Neural cell (in vitro differentiated cells): Measurements from ENCODE around the gene NKX1-2. TPM values are rescaled to one million over a fixed set of nuclear protein-coding genes. Genes with fewer than 3 reads are reported as not detected.

Source experiments
- H2AFZ ChIP-seq: fragments of 200-600, 300-800 bp; sonication (generic), shearing (Covaris generic); 2 replicates; pipeline ENCODE4 v1.6.0; 2014; ENCODE audit warnings: low read depth, mild to moderate bottlenecking, antibody characterized with exemption, low read length, moderate library complexity
- H3F3A ChIP-seq: fragments of 200-600 bp; shearing (Covaris generic); 2 replicates; pipeline ENCODE4 v1.6.1; 2016; ENCODE audit warnings: mild to moderate bottlenecking, moderate library complexity, mixed read lengths, antibody characterized with exemption, low read length; ENCODE audit not compliant: insufficient read depth, poor library complexity, severe bottlenecking
- H3K27ac ChIP-seq: fragments of 200-600, 300-800 bp; sonication (generic), shearing (Covaris generic); 2 replicates; pipeline ENCODE4 v1.5.1; 2014; ENCODE audit warnings: mild to moderate bottlenecking, low read length, moderate library complexity
- H3K27me3 ChIP-seq: fragments of 300-800, 200-600 bp; sonication (generic), shearing (Covaris generic); 2 replicates; pipeline ENCODE4 v1.6.0; 2014; ENCODE audit warnings: mild to moderate bottlenecking, low read depth, low read length, moderate library complexity; ENCODE audit not compliant: insufficient read depth
- H3K36me3 ChIP-seq: fragments of 300-800, 200-600 bp; sonication (generic), shearing (Covaris generic); 2 replicates; pipeline ENCODE4 v1.5.1; 2014; ENCODE audit warnings: mild to moderate bottlenecking, antibody characterized with exemption, low read length, moderate library complexity; ENCODE audit not compliant: insufficient read depth
- H3K4me2 ChIP-seq: fragments of 300-800, 200-600 bp; sonication (generic), shearing (Covaris generic); 2 replicates; pipeline ENCODE4 v1.6.0; 2014; ENCODE audit warnings: mild to moderate bottlenecking, low read length
- H3K4me3 ChIP-seq: fragments of 300-800, 200-600 bp; sonication (generic), shearing (Covaris generic); 2 replicates; pipeline ENCODE4 v1.5.1; 2014; ENCODE audit warnings: mild to moderate bottlenecking, low read length, moderate library complexity
- H3K79me2 ChIP-seq: fragments of 200-600 bp; shearing (Covaris generic); replicated peaks from 2 replicates; pipeline ENCODE4 v1.6.0; 2014; ENCODE audit warnings: mild to moderate bottlenecking, low read length, moderate library complexity; ENCODE audit not compliant: insufficient read depth
- H3K9ac ChIP-seq: fragments of 300-800, 200-600 bp; sonication (generic), shearing (Covaris generic); 2 replicates; pipeline ENCODE4 v1.6.1; 2016; ENCODE audit warnings: mild to moderate bottlenecking, low read length, mixed read lengths
- H3K9me2 ChIP-seq: fragments of 200-600 bp; shearing (Covaris generic); 2 replicates; pipeline ENCODE4 v1.6.1; 2016; ENCODE audit warnings: mild to moderate bottlenecking, low read length, mixed read lengths; ENCODE audit not compliant: insufficient read depth
- H3K9me3 ChIP-seq: fragments of 200-600, 300-800 bp; sonication (generic), shearing (Covaris generic); 2 replicates; pipeline ENCODE4 v1.6.1; 2016; ENCODE audit warnings: mild to moderate bottlenecking, mixed run types, low read length, moderate library complexity, mixed read lengths
- H4K20me1 ChIP-seq: fragments of 200-600 bp; shearing (Covaris generic); 2 replicates; pipeline ENCODE4 v1.6.1; 2016; ENCODE audit warnings: mild to moderate bottlenecking, mixed run types; ENCODE audit not compliant: insufficient read depth
- CTCF ChIP-seq: fragments of 450-650 bp; IDR thresholded peaks from 2 replicates; pipeline ENCODE4 v1.5.1; 2014; ENCODE audit warnings: antibody characterized with exemption, mild to moderate bottlenecking, moderate library complexity; ENCODE audit not compliant: poor library complexity, severe bottlenecking
- EP300 ChIP-seq: fragments of 450-650 bp; conservative IDR thresholded peaks from 2 replicates; pipeline ENCODE4 v1.6.1; 2014; ENCODE audit warnings: antibody characterized with exemption, mild to moderate bottlenecking, moderate library complexity; ENCODE audit not compliant: poor library complexity, severe bottlenecking
- EZH2 ChIP-seq: fragments of 200-600, 300-800 bp; shearing (Covaris generic), sonication (generic); IDR thresholded peaks from 2 replicates; pipeline ENCODE4 v1.6.1; 2014; ENCODE audit warnings: antibody characterized with exemption, low read length, borderline replicate concordance, mild to moderate bottlenecking; ENCODE audit not compliant: insufficient read depth, poor library complexity, severe bottlenecking
- MXI1 ChIP-seq: fragments of 450-650 bp; conservative IDR thresholded peaks from 2 replicates; pipeline ENCODE4 v1.6.1; 2014; ENCODE audit warnings: antibody characterized with exemption, mild to moderate bottlenecking; ENCODE audit not compliant: poor library complexity, severe bottlenecking
- POLR2AphosphoS5 ChIP-seq: IDR thresholded peaks from 2 replicates; pipeline ENCODE4 v1.6.1; 2012
- RAD21 ChIP-seq: fragments of 450-650 bp; conservative IDR thresholded peaks from 2 replicates; pipeline ENCODE4 v1.6.1; 2014; ENCODE audit warnings: antibody characterized with exemption, mild to moderate bottlenecking, moderate library complexity
- REST ChIP-seq: IDR thresholded peaks from 2 replicates; pipeline ENCODE4 v1.6.1; 2012; ENCODE audit warnings: borderline replicate concordance
- SMC3 ChIP-seq: fragments of 450-650 bp; conservative IDR thresholded peaks from 2 replicates; pipeline ENCODE4 v1.6.1; 2014; ENCODE audit warnings: antibody characterized with exemption, mild to moderate bottlenecking, moderate library complexity; ENCODE audit not compliant: poor library complexity
- TAF1 ChIP-seq: IDR thresholded peaks from 2 replicates; pipeline ENCODE4 v1.6.1; 2012; ENCODE audit warnings: low read depth
- polyA plus RNA-seq: library from polyadenylated mRNA; depleted of rRNA; stranded (reverse); fragments of >200 nt; gene quantifications from 2 replicates; pipeline ENCODE4 v1.2.3, GENCODE V29; 2014

Gene NKX1-2
- polyA plus RNA-seq, 1 donor from 2014 or later = 0.19 TPM

GRCh38 chr10:124467165-124467564, 17.3 kb upstream of the NKX1-2 start:
- Histone ChIP-seq H3K79me2 (no peaks in the 10 kb centered on the region), H3F3A (no peaks in the 10 kb centered on the region), H3K27ac (no peak overlapping the region), H3K36me3 (no peaks in the 10 kb centered on the region), H3K9me2 (no peaks in the 10 kb centered on the region), H3K9me3 (no peaks in the 10 kb centered on the region), H3K9ac (no peak overlapping the region), H3K27me3 (no peaks in the 10 kb centered on the region), H3K4me3 (no peak overlapping the region), H2AFZ (no peak overlapping the region), H3K4me2 (no peak overlapping the region), H4K20me1 (no peaks in the 10 kb centered on the region)
- no peak for TF ChIP-seq EZH2
- TF ChIP-seq TAF1 = no peak
- TF ChIP-seq SMC3 = no peak
- TF ChIP-seq CTCF = no peak
- no peak for TF ChIP-seq POLR2AphosphoS5
- no peak for TF ChIP-seq RAD21
- TF ChIP-seq MXI1 = no peak
- no peak for TF ChIP-seq REST
- TF ChIP-seq EP300 = no peak

GRCh38 chr10:124465777-124466488, 16.1 kb upstream of the NKX1-2 start:
- Histone ChIP-seq H3K4me3 (no peak overlapping the region), H3K4me2 (no peak overlapping the region)

More at GRCh38 chr10:124465777-124466488, 16.1 kb upstream of the NKX1-2 start:
- H3K36me3 ChIP-seq = no peaks in the 10 kb centered on the region
- H2AFZ ChIP-seq = no peak overlapping the region
- H4K20me1 ChIP-seq = no peaks in the 10 kb centered on the region
- no peaks in the 10 kb centered on the region for H3K79me2 ChIP-seq
- H3K27ac ChIP-seq = no peak overlapping the region
- H3K27me3 ChIP-seq = no peaks in the 10 kb centered on the region
- TF ChIP-seq REST = no peak
- TF ChIP-seq EP300 = no peak
- no peak for TF ChIP-seq POLR2AphosphoS5
- TF ChIP-seq SMC3 = no peak
- no peak overlapping the region for H3K9ac ChIP-seq
- H3K9me3 ChIP-seq = no peaks in the 10 kb centered on the region
- no peaks in the 10 kb centered on the region for H3F3A ChIP-seq
- H3K9me2 ChIP-seq = no peaks in the 10 kb centered on the region
